ENCODE measurements around the gene GPI.

GPI gene

GRCh38 chr19:34436716-34437115, 71.7 kb downstream of the GPI start:
- no peak overlapping the region for H3K9ac ChIP-seq (ENCODE audit: low read length)
- H2BK120ac ChIP-seq (ENCODE audit: low read depth, low read length) = no peak overlapping the region
- H3K4me3 ChIP-seq (ENCODE audit: insufficient read depth in 1 of 2, low read depth in 1 of 2, low read length in 2 of 2) = no peak overlapping the region
- H2AK5ac ChIP-seq (ENCODE audit: low read length, severe bottlenecking) = no peak overlapping the region
- H3K4ac ChIP-seq (ENCODE audit: low read depth in 1 of 2, low read length in 2 of 2) = no peak overlapping the region
- H3K9me3 ChIP-seq (ENCODE audit: control insufficient read depth, low read length) = no peaks in the 10 kb centered on the region
- H3K36me3 ChIP-seq (ENCODE audit: control insufficient read depth in 1 of 2, insufficient read depth in 2 of 2, low read depth in 1 of 2, low read length in 2 of 2) = peaks cover 50 to 76% of the 10 kb centered on the region in 2 experiments
- no peak overlapping the region for H2BK12ac ChIP-seq (ENCODE audit: low read length in 2 of 2)
- no peak for DNase-seq
- H3K4me1 ChIP-seq (ENCODE audit: control insufficient read depth, insufficient read depth, low read depth, low read length) = peaks cover 2% of the 10 kb centered on the region
- no peak overlapping the region for H3K23ac ChIP-seq (ENCODE audit: low read length in 2 of 2)
- no peak overlapping the region for H3K4me2 ChIP-seq (ENCODE audit: low read length, poor library complexity, severe bottlenecking)
- H4K91ac ChIP-seq (ENCODE audit: low read length) = no peak overlapping the region
- no peak overlapping the region for H3K27ac ChIP-seq (ENCODE audit: low read length, poor library complexity, severe bottlenecking)
- WGBS = 97% methylated on average over 2 of the region's 3 CpGs
- H3K14ac ChIP-seq (ENCODE audit: low read length in 2 of 2) = no peak overlapping the region
- H4K8ac ChIP-seq (ENCODE audit: low read length) = no peak overlapping the region
- H2BK5ac ChIP-seq (ENCODE audit: low read depth, low read length, poor library complexity, severe bottlenecking) = no peak overlapping the region
- peaks cover 12% of the 10 kb centered on the region for H3K79me1 ChIP-seq (replicated peaks; ENCODE audit: low read length, poor library complexity, severe bottlenecking)
- H3K27me3 ChIP-seq (ENCODE audit: control insufficient read depth in 1 of 2, insufficient read depth in 1 of 2, low read length in 2 of 2) = no peaks in the 10 kb centered on the region
- H2BK15ac ChIP-seq (ENCODE audit: low read depth, poor library complexity, severe bottlenecking) = no peak overlapping the region
- H3K18ac ChIP-seq (ENCODE audit: low read depth in 1 of 2, low read length in 2 of 2) = no peak overlapping the region
- H2AFZ ChIP-seq (ENCODE audit: low read depth, low read length) = no peak overlapping the region

DNA sequence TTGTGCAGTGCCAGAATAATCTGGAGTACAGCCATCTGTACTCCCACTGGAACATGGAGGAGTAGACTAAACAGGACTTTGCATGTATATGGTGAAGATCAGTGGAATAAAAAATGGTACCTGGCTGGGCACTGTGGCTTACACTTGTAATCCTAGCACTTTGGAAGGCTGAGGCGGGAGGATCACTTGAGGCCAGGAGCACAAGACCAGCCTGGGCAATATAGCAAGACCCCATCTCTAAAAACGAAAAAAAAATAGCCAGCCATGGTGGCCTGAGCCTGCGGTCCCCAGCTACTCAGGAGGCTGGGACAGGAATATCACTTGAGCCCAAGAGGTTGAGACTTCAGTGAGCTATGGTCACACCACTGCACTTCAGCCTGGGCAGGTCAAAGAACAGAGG, 83.2 kb downstream of the GPI start:
- Histone ChIP-seq H4K8ac (ENCODE audit: low read length) (no peak overlapping the region), H3K4me2 (ENCODE audit: low read length, poor library complexity, severe bottlenecking) (no peak overlapping the region), H2BK15ac (ENCODE audit: low read depth, poor library complexity, severe bottlenecking) (no peak overlapping the region), H3K18ac (ENCODE audit: low read depth in 1 of 2, low read length in 2 of 2) (no peak overlapping the region), H3K23ac (ENCODE audit: low read length in 2 of 2) (no peak overlapping the region), H2AK5ac (ENCODE audit: low read length, severe bottlenecking) (no peak overlapping the region), H3K14ac (ENCODE audit: low read length in 2 of 2) (no peak overlapping the region), H2BK5ac (ENCODE audit: low read depth, low read length, poor library complexity, severe bottlenecking) (no peak overlapping the region), H3K27me3 (ENCODE audit: control insufficient read depth in 1 of 2, insufficient read depth in 1 of 2, low read length in 2 of 2) (no peaks in the 10 kb centered on the region), H3K9me3 (ENCODE audit: control insufficient read depth, low read length) (no peaks in the 10 kb centered on the region), H3K4me1 (ENCODE audit: control insufficient read depth, insufficient read depth, low read depth, low read length) (no peaks in the 10 kb centered on the region), H3K4ac (ENCODE audit: low read depth in 1 of 2, low read length in 2 of 2) (no peak overlapping the region), H3K4me3 (ENCODE audit: insufficient read depth in 1 of 2, low read depth in 1 of 2, low read length in 2 of 2) (no peak overlapping the region), H2AFZ (ENCODE audit: low read depth, low read length) (no peak overlapping the region), H4K91ac (ENCODE audit: low read length) (no peak overlapping the region), H3K27ac (ENCODE audit: low read length, poor library complexity, severe bottlenecking) (no peak overlapping the region), H2BK120ac (ENCODE audit: low read depth, low read length) (no peak overlapping the region), H3K79me1 (replicated peaks; ENCODE audit: low read length, poor library complexity, severe bottlenecking) (peaks cover 18% of the 10 kb centered on the region), H3K36me3 (ENCODE audit: control insufficient read depth in 1 of 2, insufficient read depth in 2 of 2, low read depth in 1 of 2, low read length in 2 of 2) (peaks cover 24 to 98% of the 10 kb centered on the region in 2 experiments), H3K9ac (ENCODE audit: low read length) (no peak overlapping the region), H2BK12ac (ENCODE audit: low read length in 2 of 2) (no peak overlapping the region)
- no peak for DNase-seq
- WGBS = 99% methylated on average over 3 of the region's 3 CpGs

All from mesenchymal stem cell (in vitro differentiated cells and primary cell).